MM.1S (cell line): ENCODE data around the gene CLTC.

Source experiments
- DNase-seq: peaks from one replicate; pipeline ENCODE4 v3.0.0-alpha.2; 2015
- H2AFZ ChIP-seq: fragments of 300-600 bp; sonication (generic); 2 replicates; pipeline ENCODE4 v1.6.0; 2016; ENCODE audit warnings: antibody characterized with exemption, low read length
- H3F3A ChIP-seq: fragments of 300-600 bp; sonication (generic); 2 replicates; pipeline ENCODE4 v1.6.1; 2016; ENCODE audit warnings: mild to moderate bottlenecking, antibody characterized with exemption, low read length, moderate library complexity, mixed read lengths; ENCODE audit not compliant: insufficient read depth
- H3K27ac ChIP-seq: fragments of 300-600 bp; sonication (generic); 2 replicates; pipeline ENCODE4 v1.5.1; 2016; ENCODE audit warnings: mild to moderate bottlenecking, low read length
- H3K27me3 ChIP-seq: fragments of 300-600 bp; sonication (generic); replicated peaks from 2 replicates; pipeline ENCODE4 v1.6.0; 2016; ENCODE audit warnings: low read length; ENCODE audit not compliant: insufficient read depth
- H3K36me3 ChIP-seq: fragments of 300-600 bp; sonication (generic); replicated peaks from 2 replicates; pipeline ENCODE4 v1.6.1; 2016; ENCODE audit warnings: mild to moderate bottlenecking, low read length, mixed read lengths; ENCODE audit not compliant: insufficient read depth
- H3K4me1 ChIP-seq: fragments of 300-600 bp; sonication (generic); 2 replicates; pipeline ENCODE4 v1.6.1; 2016; ENCODE audit warnings: low read length, mixed read lengths
- H3K4me2 ChIP-seq: fragments of 300-600 bp; sonication (generic); 2 replicates; pipeline ENCODE4 v1.6.0; 2016; ENCODE audit warnings: low read depth, low read length
- H3K4me3 ChIP-seq: fragments of 300-600 bp; sonication (generic); 2 replicates; pipeline ENCODE4 v1.5.1; 2016; ENCODE audit warnings: low read length, mixed read lengths
- H3K79me2 ChIP-seq: fragments of 300-600 bp; sonication (generic); 2 replicates; pipeline ENCODE4 v1.6.1; 2016; ENCODE audit warnings: mixed run types, low read length, mixed read lengths
- H3K9ac ChIP-seq: fragments of 300-600 bp; sonication (generic); 2 replicates; pipeline ENCODE4 v1.6.1; 2016; ENCODE audit warnings: low read length, mixed read lengths
- H3K9me2 ChIP-seq: fragments of 300-600 bp; sonication (generic); replicated peaks from 2 replicates; pipeline ENCODE4 v1.6.1; 2016; ENCODE audit warnings: mild to moderate bottlenecking, low read length, mixed read lengths; ENCODE audit not compliant: insufficient read depth
- H3K9me3 ChIP-seq: fragments of 300-600 bp; sonication (generic); replicated peaks from 2 replicates; pipeline ENCODE4 v1.6.1; 2016; ENCODE audit warnings: mild to moderate bottlenecking, low read length, mixed read lengths; ENCODE audit not compliant: insufficient read depth
- H4K20me1 ChIP-seq: fragments of 300-600 bp; sonication (generic); 2 replicates; pipeline ENCODE4 v1.6.1; 2016; ENCODE audit warnings: mild to moderate bottlenecking, low read length, moderate library complexity, mixed read lengths; ENCODE audit not compliant: insufficient read depth
- CTCF ChIP-seq: fragments of 300-600 bp; sonication (generic); IDR thresholded peaks from 2 replicates; pipeline ENCODE4 v1.5.1; 2016; ENCODE audit warnings: antibody characterized with exemption, low read length, mixed read lengths
- EZH2 ChIP-seq: fragments of 300-600 bp; sonication (generic); optimal IDR thresholded peaks from 2 replicates; pipeline ENCODE3; 2017; ENCODE audit warnings: low read depth, mild to moderate bottlenecking, antibody characterized with exemption, low read length, mixed read lengths
- EZH2phosphoT487 ChIP-seq: fragments of 300-600 bp; sonication (generic); IDR thresholded peaks from 2 replicates; pipeline ENCODE4 v1.6.1; 2018; ENCODE audit warnings: antibody characterized with exemption, low read length

Gene CLTC

GRCh38 chr17:59727817-59728533 lies 108.3 kb downstream of the CLTC start:
- Histone ChIP-seq H3K4me2 (no peak overlapping the region), H3K9ac (no peak overlapping the region), H4K20me1 (no peaks in the 10 kb centered on the region), H3F3A (no peaks in the 10 kb centered on the region), H3K9me2 (no peaks in the 10 kb centered on the region), H3K79me2 (peaks cover 37% of the 10 kb centered on the region), H3K27me3 (no peaks in the 10 kb centered on the region), H3K36me3 (no peaks in the 10 kb centered on the region), H2AFZ (no peak overlapping the region), H3K9me3 (no peaks in the 10 kb centered on the region), H3K4me3 (no peak overlapping the region), H3K4me1 (no peaks in the 10 kb centered on the region), H3K27ac (no peak overlapping the region)
- TF ChIP-seq CTCF (no peak), EZH2phosphoT487 (no peak), EZH2 (no peak)
- DNase-seq, result no peak

GRCh38 chr17:59730268-59730834 lies 110.7 kb downstream of the CLTC start:
- no peaks in the 10 kb centered on the region for H3F3A ChIP-seq
- no peak overlapping the region for H3K9ac ChIP-seq
- no peaks in the 10 kb centered on the region for H4K20me1 ChIP-seq
- no peaks in the 10 kb centered on the region for H3K9me3 ChIP-seq
- H3K79me2 ChIP-seq, result peaks cover 29% of the 10 kb centered on the region
- no peaks in the 10 kb centered on the region for H3K9me2 ChIP-seq
- DNase-seq, result no peak
- H3K27ac ChIP-seq, result no peak overlapping the region
- H3K4me2 ChIP-seq, result no peak overlapping the region
- H3K4me3 ChIP-seq, result no peak overlapping the region
- no peak overlapping the region for H2AFZ ChIP-seq
- no peaks in the 10 kb centered on the region for H3K4me1 ChIP-seq
- H3K27me3 ChIP-seq, result no peaks in the 10 kb centered on the region
- TF ChIP-seq EZH2phosphoT487 (no peak), CTCF (no peak), EZH2 (no peak)
- H3K36me3 ChIP-seq, result no peaks in the 10 kb centered on the region

GRCh38 chr17:59733697-59734096 lies 114.0 kb downstream of the CLTC start:
- no peaks in the 10 kb centered on the region for H3K9me3 ChIP-seq
- no peak overlapping the region for H2AFZ ChIP-seq
- no peak for DNase-seq
- no peak overlapping the region for H3K4me3 ChIP-seq
- no peak for TF ChIP-seq CTCF
- no peak for TF ChIP-seq EZH2phosphoT487
- no peak for TF ChIP-seq EZH2
- H4K20me1 ChIP-seq, result no peaks in the 10 kb centered on the region
- H3K79me2 ChIP-seq, result peaks cover 12% of the 10 kb centered on the region; the same call in 1 of the 2 replicates
- no peak overlapping the region for H3K4me2 ChIP-seq
- H3K27ac ChIP-seq, result no peak overlapping the region
- H3K36me3 ChIP-seq, result peaks cover 4% of the 10 kb centered on the region; the same call in 1 of the 2 replicates
- H3K27me3 ChIP-seq, result no peaks in the 10 kb centered on the region
- H3K9me2 ChIP-seq, result no peaks in the 10 kb centered on the region
- 0 out of 2 replicates have a peak, but pooled peaks cover 2% of the 10 kb centered on the region for H3F3A ChIP-seq
- H3K4me1 ChIP-seq, result no peaks in the 10 kb centered on the region
- H3K9ac ChIP-seq, result no peak overlapping the region
